K562 (cell line): ENCODE results near the gene DTNA. TPM values are rescaled to one million over a fixed set of nuclear protein-coding genes. Genes with fewer than 3 reads are reported as not detected.

Source experiments
- ATAC-seq: fragments of 200-7000 bp; cut with Tn5 transposase; 3 replicates; pipeline ENCODE4 v1.9.1; 2020; ENCODE audit warnings: moderate library complexity
- BruUV-seq: library from RNA; stranded (reverse); fragments of 400-500 nt; replicated peaks from 2 replicates; lab custom pipeline; 2021; lab: Mats Ljungman, UMichigan
- CTCF ChIA-PET: fragments of 300-600 bp; formaldehyde crosslinking; extraction: SDS; loops from one replicate; lab custom pipeline; 2021; ENCODE audit warnings: low intra/inter-chr PET ratio; lab: Yijun Ruan, JAX
- POLR2A ChIA-PET: fragments of 300-600, 350-650 bp; sonication (Branson Sonifier 250); formaldehyde crosslinking; extraction: SDS; loops from one replicate; lab custom pipeline; 2021; ENCODE audit warnings: antibody characterized with exemption, inconsistent platforms; lab: Yijun Ruan, JAX
- DNase-seq, 4 experiments: peaks; one replicate each; pipeline versions ENCODE4 v3.0.0 to v3.0.0-alpha.2; 2011 to 2018; ENCODE audit warnings: low spot score in 3 of 4, mixed read lengths in 3 of 4; ENCODE audit errors: extremely low read depth in 1 of 4
- FAIRE-seq: peaks from 2 replicates; lab custom pipeline; 2011; peaks lifted over from hg19 to GRCh38; lab: Jason Lieb, UNC
- H2AFZ ChIP-seq: 2 replicates; pipeline ENCODE4 v1.6.0; 2011; ENCODE audit warnings: low read depth, low read length, control low read depth, inconsistent platforms
- H3K27ac ChIP-seq: fragments of 200-600 bp; 3 replicates; pipeline ENCODE4 v1.8.0; 2011; ENCODE audit warnings: low read depth, mild to moderate bottlenecking, control low read depth, inconsistent platforms, low read length, moderate library complexity, mixed read lengths; ENCODE audit errors: extremely low read depth
- H3K27me3 ChIP-seq, 2 experiments: fragments of 300-600 bp in 1 of 2; 2 replicates in 1 of 2; 3 replicates in 1 of 2; pipeline versions ENCODE4 v1.6.0 to v1.8.0; 2011; ENCODE audit warnings: inconsistent platforms in 2 of 2, low read length in 2 of 2, mild to moderate bottlenecking in 1 of 2, mixed read lengths in 1 of 2, moderate library complexity in 1 of 2; ENCODE audit not compliant: control insufficient read depth in 2 of 2, insufficient read depth in 2 of 2
- H3K36me3 ChIP-seq: fragments of 300-600 bp; 3 replicates; pipeline ENCODE4 v1.8.0; 2011; ENCODE audit warnings: mild to moderate bottlenecking, low read length, inconsistent platforms; ENCODE audit not compliant: control insufficient read depth, insufficient read depth
- H3K4me1 ChIP-seq, 2 experiments: fragments of 200-600 bp in 1 of 2; replicated peaks in 1 of 2; 2 replicates in 1 of 2; 3 replicates in 1 of 2; pipeline versions ENCODE4 v1.5.1 to v1.8.0; 2011; ENCODE audit warnings: inconsistent platforms in 2 of 2, low read length in 2 of 2, mild to moderate bottlenecking in 1 of 2, mixed read lengths in 1 of 2, moderate library complexity in 1 of 2; ENCODE audit not compliant: control insufficient read depth in 2 of 2, insufficient read depth in 2 of 2
- H3K4me2 ChIP-seq: 2 replicates; pipeline ENCODE4 v1.6.1; 2011; ENCODE audit warnings: low read length, control low read depth, inconsistent platforms, mixed read lengths; ENCODE audit not compliant: insufficient read depth
- H3K4me3 ChIP-seq: fragments of 200-600 bp; sonication (generic), shearing (Covaris generic); 2 replicates; pipeline ENCODE4 v1.5.1; 2016; ENCODE audit warnings: control low read depth, inconsistent platforms
- H3K79me2 ChIP-seq: fragments of 200-600 bp; 3 replicates; pipeline ENCODE4 v1.8.0; 2011; ENCODE audit warnings: low read length, inconsistent platforms; ENCODE audit not compliant: control insufficient read depth, insufficient read depth
- H3K9ac ChIP-seq, 2 experiments: 2 replicates each; pipeline versions ENCODE4 v1.6.0 to v1.6.1; 2011; ENCODE audit warnings: low read depth in 2 of 2, low read length in 2 of 2, control low read depth in 1 of 2, inconsistent platforms in 1 of 2, mild to moderate bottlenecking in 1 of 2, mixed read lengths in 1 of 2; ENCODE audit not compliant: insufficient read depth in 1 of 2
- H3K9me1 ChIP-seq: one replicate; pipeline ENCODE4 v1.6.0; 2011; ENCODE audit warnings: inconsistent platforms, mild to moderate bottlenecking, low read length, moderate library complexity; ENCODE audit not compliant: control insufficient read depth, insufficient read depth
- H3K9me3 ChIP-seq: replicated peaks from 2 replicates; pipeline ENCODE4 v1.5.1; 2011; ENCODE audit warnings: low read depth, low read length, inconsistent platforms; ENCODE audit not compliant: control insufficient read depth, insufficient read depth
- H4K20me1 ChIP-seq: replicated peaks from 2 replicates; pipeline ENCODE4 v1.6.1; 2011; ENCODE audit warnings: low read length, inconsistent platforms, mixed read lengths; ENCODE audit not compliant: control insufficient read depth, insufficient read depth
- CGGBP1 ChIP-seq: fragments of 250-450 bp; sonication (Bioruptor Pico); IDR thresholded peaks from 2 replicates; pipeline ENCODE4 v1.9.0; 2021; ENCODE audit warnings: mild to moderate bottlenecking
- GABPA ChIP-seq: fragments of 200-800 bp; sonication (Bioruptor generic); conservative IDR thresholded peaks from 2 replicates; pipeline ENCODE4 v1.6.1; 2016; ENCODE audit warnings: low read depth, missing genetic modification characterization, missing compliant biosample characterization
- GTF2A2 ChIP-seq: IDR thresholded peaks from 2 replicates; pipeline ENCODE4 v1.6.1; 2016; ENCODE audit warnings: mild to moderate bottlenecking, missing genetic modification characterization, missing compliant biosample characterization
- HDAC3 ChIP-seq: fragments of 450-650 bp; IDR thresholded peaks from 2 replicates; pipeline ENCODE4 v1.6.1; 2018; ENCODE audit warnings: borderline replicate concordance, mild to moderate bottlenecking, moderate library complexity; ENCODE audit not compliant: partially characterized antibody
- KDM2B ChIP-seq: fragments of 250-450 bp; sonication (Bioruptor Pico); IDR thresholded peaks from 2 replicates; pipeline ENCODE4 v1.8.0; 2021; ENCODE audit warnings: mild to moderate bottlenecking, moderate library complexity
- PHF8 ChIP-seq: fragments of 200-600 bp; sonication (generic); IDR thresholded peaks from 2 replicates; pipeline ENCODE4 v1.6.1; 2012; ENCODE audit warnings: mixed run types, mild to moderate bottlenecking, inconsistent platforms, low read length, moderate library complexity, borderline replicate concordance
- SP1 ChIP-seq: sonication (generic); formaldehyde crosslinking; IDR thresholded peaks from 2 replicates; pipeline ENCODE4 v1.8.1; 2022; ENCODE audit warnings: mild to moderate bottlenecking, missing genetic modification reagents
- TAF9B ChIP-seq: fragments of 450-650 bp; IDR thresholded peaks from 2 replicates; pipeline ENCODE4 v1.6.1; 2018; ENCODE audit warnings: mild to moderate bottlenecking; ENCODE audit not compliant: partially characterized antibody
- TFE3 ChIP-seq: fragments of 450-650 bp; formaldehyde crosslinking; IDR thresholded peaks from 2 replicates; pipeline ENCODE4 v1.4.0; 2020; ENCODE audit warnings: mild to moderate bottlenecking, mixed read lengths
- ZNF121 ChIP-seq: sonication (generic); formaldehyde crosslinking; conservative IDR thresholded peaks from 2 replicates; pipeline ENCODE4 v1.8.0; 2022; ENCODE audit warnings: missing genetic modification reagents
- ZNF143 ChIP-seq: sonication (generic); formaldehyde crosslinking; IDR thresholded peaks from 2 replicates; pipeline ENCODE4 v1.9.0; 2022; ENCODE audit warnings: mild to moderate bottlenecking, missing genetic modification reagents
- ZNF316 ChIP-seq: fragments of 450-650 bp; IDR thresholded peaks from 2 replicates; pipeline ENCODE4 v1.6.1; 2016
- ZZZ3 ChIP-seq: fragments of 450-650 bp; IDR thresholded peaks from 2 replicates; pipeline ENCODE4 v1.6.1; 2016; ENCODE audit warnings: antibody characterized with exemption, mild to moderate bottlenecking, moderate library complexity
- WGBS: fragments of 100-300 bp; shearing (Covaris generic); methylation state at CpG from one replicate; pipeline ENCODE4 v1.1.6; 2016; ENCODE audit warnings: low coverage, mixed read lengths; ENCODE audit not compliant: insufficient coverage; ENCODE audit errors: missing lambda C conversion rate; 5-methylcytosine and 5-hydroxymethylcytosine counted together
- in situ Hi-C: fragments of 300-500 bp; cut with MboI; formaldehyde crosslinking; loops from 4 replicates; pipeline ENCODE4 v1.15.0; 2018; ENCODE audit warnings: inconsistent platforms, mixed read lengths
- intact Hi-C: fragments of 100-400 bp; cut with micrococcal nuclease; formaldehyde crosslinking; loops from 2 replicates; pipeline ENCODE4 v1.14.2; 2022
- polyA plus RNA-seq, 8 experiments: library from polyadenylated mRNA; depleted of rRNA in 4 of 8; stranded (reverse) in 5 of 8; unstranded in 3 of 8; fragments of >200 nt; fragmentation: Nextera tagmentation in 2 of 8; fragmentation: Illumina TruSeq in 1 of 8; extraction: Ambion mirVana in 2 of 8; extraction: Trizol in 1 of 8; gene quantifications; 2 replicates each; pipeline versions ENCODE4 v1.2.1 to v1.2.3, GENCODE V29; 2011 to 2014; ENCODE audit warnings: inconsistent platforms in 1 of 8, missing spikeins in 1 of 8
- total RNA-seq, 7 experiments: library from RNA; depleted of rRNA in 6 of 7; stranded (reverse); fragments of >200 nt in 6 of 7; fragmentation: Illumina TruSeq in 2 of 7; extraction: Trizol in 2 of 7; gene quantifications; 2 replicates each; pipeline versions ENCODE4 v1.2.1 to v1.2.3, GENCODE V29; 2011 to 2021; ENCODE audit warnings: low replicate concordance in 1 of 7

DTNA gene
- total and polyA plus RNA-seq, 9 of the 15 experiments (the other 6 are each of a cell fraction or from before 2014, with no cell fraction given) = 0.07 to 2.4 (median 0.22) TPM; not detected in 2

GRCh38 chr18:34873986-34874580 lies 164.0 kb downstream of the DTNA start:
- Histone ChIP-seq H3K27ac (no peak overlapping the region), H3K79me2 (no peaks in the 10 kb centered on the region), H3K36me3 (no peaks in the 10 kb centered on the region), H3K9me3 (no peaks in the 10 kb centered on the region), H3K9ac (no peak overlapping the region), H3K9me1 (no peaks in the 10 kb centered on the region), H3K4me2 (no peak overlapping the region), H2AFZ (no peak overlapping the region), H3K27me3 (no peaks in the 10 kb centered on the region), H4K20me1 (no peaks in the 10 kb centered on the region), H3K4me3 (no peak overlapping the region), H3K4me1 (no peaks in the 10 kb centered on the region)
- ATAC-seq (no peak), DNase-seq (no peak), FAIRE-seq (no peak)
- BruUV-seq = no TSS peak
- CTCF ChIA-PET = no interaction called here
- POLR2A ChIA-PET = no interaction called here
- intact Hi-C loops = no loop called here
- WGBS = 3% methylated on average over 2 of the region's 2 CpGs
- in situ Hi-C loops = no loop called here
- TF ChIP-seq GABPA (tag) (no peak), ZNF316 (no peak), ZNF121 (no peak), ZZZ3 (no peak), GTF2A2 (no peak), HDAC3 (no peak), PHF8 (no peak), KDM2B (CRISPR knock-in tag) (no peak), CGGBP1 (CRISPR knock-in tag) (no peak), SP1 (CRISPR knock-in tag) (no peak), TFE3 (no peak), TAF9B (no peak), ZNF143 (CRISPR knock-in tag) (no peak)
